GM19324 (cell line): Measurements from ENCODE around the gene CFAP221.

Experiments
- ATAC-seq: cut with Tn5 transposase; IDR thresholded peaks from one replicate; pipeline ENCODE4 v1.9.1; 2021; ENCODE audit warnings: mild to moderate bottlenecking, moderate library complexity; ENCODE audit not compliant: unreplicated experiment, low FRiP score

CFAP221 gene

GRCh38 chr2:119674711-119675500 is 130.7 kb downstream of the CFAP221 start:
- ATAC-seq = no peak

GRCh38 chr2:119678021-119678656 is 133.9 kb downstream of the CFAP221 start:
- no peak for ATAC-seq

GRCh38 chr2:119679526-119679837 is 135.2 kb downstream of the CFAP221 start:
- no peak for ATAC-seq

GRCh38 chr2:119679846-119680245 is 135.6 kb downstream of the CFAP221 start:
- ATAC-seq = no peak

GRCh38 chr2:119680457-119681202 is 136.4 kb downstream of the CFAP221 start:
- ATAC-seq = no peak

GRCh38 chr2:119681203-119681867 is 137.1 kb downstream of the CFAP221 start:
- ATAC-seq = no peak

GRCh38 chr2:119681868-119682220 is 137.6 kb downstream of the CFAP221 start:
- ATAC-seq = no peak

GRCh38 chr2:119682578-119682977 is 138.3 kb downstream of the CFAP221 start:
- no peak for ATAC-seq

- no peak for ATAC-seq
Measured at GRCh38 chr2:119683074-119683712, 138.9 kb downstream of the CFAP221 start.

GRCh38 chr2:119683713-119684443 is 139.6 kb downstream of the CFAP221 start:
- no peak for ATAC-seq

GRCh38 chr2:119684518-119684917 is 140.3 kb downstream of the CFAP221 start:
- no peak for ATAC-seq

GRCh38 chr2:119688616-119689015 is 144.4 kb downstream of the CFAP221 start:
- no peak for ATAC-seq

GRCh38 chr2:119689218-119689617 is 145.0 kb downstream of the CFAP221 start:
- ATAC-seq = no peak

- ATAC-seq = no peak
Measured at GRCh38 chr2:119691189-119691588, 146.9 kb downstream of the CFAP221 start.

- no peak for ATAC-seq
Measured at GRCh38 chr2:119691651-119692245, 147.5 kb downstream of the CFAP221 start.

GRCh38 chr2:119692310-119692709 is 148.1 kb downstream of the CFAP221 start:
- no peak for ATAC-seq

- no peak for ATAC-seq
Measured at GRCh38 chr2:119692954-119693353, 148.7 kb downstream of the CFAP221 start.

- ATAC-seq = no peak
Measured at GRCh38 chr2:119693567-119693966, 149.3 kb downstream of the CFAP221 start.

GRCh38 chr2:119693967-119694366 is 149.7 kb downstream of the CFAP221 start:
- no peak for ATAC-seq

- ATAC-seq = no peak
Measured at GRCh38 chr2:119694470-119694844, 150.2 kb downstream of the CFAP221 start.
